ENCODE data around the gene MFSD2A. TPM values are rescaled to one million over a fixed set of nuclear protein-coding genes. Genes with fewer than 3 reads are reported as not detected.
"Not testable (repeated sequence)": the region's sequence is repeated elsewhere in the genome, so short reads cannot be mapped to it uniquely, and the experiment has no call there.

The MFSD2A gene
- total RNA-seq, 1 experiment from 2014 or later, result 1.4 TPM

- H3F3A ChIP-seq (ENCODE audit: insufficient read depth, low read depth), result no peaks in the 10 kb centered on the region; the same call in 1 of the 2 replicates
- H3K9me3 ChIP-seq (ENCODE audit: insufficient read depth, low read depth), result no peaks in the 10 kb centered on the region
- CTCF ChIA-PET, result interaction anchor here (0.6 kb wide), 2 partner anchors 80 to 292 kb away, joined by 3 read pairs; no protein-coding TSS in a partner anchor
- no TSS peak for BruUV-seq (replicated peaks)
- no peak overlapping the region for H3K4me3 ChIP-seq
- H3K27me3 ChIP-seq (ENCODE audit: insufficient read depth, low read depth), result no peaks in the 10 kb centered on the region
- POLR2A ChIA-PET (ENCODE audit: unreplicated experiment), result interaction anchor here (0.6 kb wide), 1 partner anchor 37 kb away, joined by 9 read pairs; no protein-coding TSS in a partner anchor
- no peaks in the 10 kb centered on the region for H3K9me2 ChIP-seq (ENCODE audit: insufficient read depth)
- intact Hi-C loops (cut with micrococcal nuclease; ENCODE audit: unreplicated experiment), result no loop called here
- no peaks in the 10 kb centered on the region for H4K20me1 ChIP-seq (ENCODE audit: insufficient read depth)
- no peak overlapping the region for H3K4me2 ChIP-seq
- no peak for DNase-seq
- H3K36me3 ChIP-seq (ENCODE audit: low read depth), result no peaks in the 10 kb centered on the region
- no peaks in the 10 kb centered on the region for H3K79me2 ChIP-seq (ENCODE audit: low read depth)
- no peak overlapping the region for H2AFZ ChIP-seq
- no peak overlapping the region for H3K27ac ChIP-seq
- no peak for TF ChIP-seq CTCF (conservative IDR thresholded peaks at IDR 0.05)
- no peak for TF ChIP-seq EZH2 (IDR thresholded peaks at IDR 0.05; ENCODE audit: low read depth)
- H3K4me1 ChIP-seq (replicated peaks; ENCODE audit: insufficient read depth), result no peaks in the 10 kb centered on the region
Observed at GRCh38 chr1:39962450-39962825, 7.5 kb downstream of the MFSD2A start.

GRCh38 chr1:39962964-39963363, 8.0 kb downstream of the MFSD2A start:
- H3F3A ChIP-seq (ENCODE audit: insufficient read depth, low read depth); H3K9me2 ChIP-seq (ENCODE audit: insufficient read depth); H3K4me3 ChIP-seq; intact Hi-C loops (cut with micrococcal nuclease; ENCODE audit: unreplicated experiment); H3K27me3 ChIP-seq (ENCODE audit: insufficient read depth, low read depth); DNase-seq; BruUV-seq (replicated peaks); H3K9me3 ChIP-seq (ENCODE audit: insufficient read depth, low read depth); H2AFZ ChIP-seq; H4K20me1 ChIP-seq (ENCODE audit: insufficient read depth); H3K36me3 ChIP-seq (ENCODE audit: low read depth); POLR2A ChIA-PET (ENCODE audit: unreplicated experiment); H3K4me2 ChIP-seq; H3K79me2 ChIP-seq (ENCODE audit: low read depth); H3K27ac ChIP-seq; H3K4me1 ChIP-seq (replicated peaks; ENCODE audit: insufficient read depth): not testable (repeated sequence)
- CTCF ChIA-PET, result interaction anchor here (0.6 kb wide), 2 partner anchors 62 to 292 kb away, joined by 3 read pairs; no protein-coding TSS in a partner anchor

- Histone ChIP-seq H3K4me2 (no peak overlapping the region), H3K27ac (no peak overlapping the region), H3K9me3 (ENCODE audit: insufficient read depth, low read depth) (no peaks in the 10 kb centered on the region), H2AFZ (no peak overlapping the region), H3K27me3 (ENCODE audit: insufficient read depth, low read depth) (no peaks in the 10 kb centered on the region), H3K79me2 (ENCODE audit: low read depth) (no peaks in the 10 kb centered on the region), H3K36me3 (ENCODE audit: low read depth) (no peaks in the 10 kb centered on the region), H3K4me1 (replicated peaks; ENCODE audit: insufficient read depth) (no peaks in the 10 kb centered on the region), H3K9me2 (ENCODE audit: insufficient read depth) (no peaks in the 10 kb centered on the region), H3K4me3 (no peak overlapping the region), H4K20me1 (ENCODE audit: insufficient read depth) (no peaks in the 10 kb centered on the region), H3F3A (ENCODE audit: insufficient read depth, low read depth) (no peaks in the 10 kb centered on the region; the same call in 1 of the 2 replicates)
- no peak for DNase-seq
- TF ChIP-seq EZH2 (IDR thresholded peaks at IDR 0.05; ENCODE audit: low read depth) (no peak), CTCF (conservative IDR thresholded peaks at IDR 0.05) (no peak)
- no TSS peak for BruUV-seq (replicated peaks)
- ChIA-PET POLR2A (ENCODE audit: unreplicated experiment) (no interaction called here), CTCF (no interaction called here)
- intact Hi-C loops (cut with micrococcal nuclease; ENCODE audit: unreplicated experiment), result no loop called here
Observed at GRCh38 chr1:39964552-39964951, 9.6 kb downstream of the MFSD2A start.

GRCh38 chr1:39965044-39965443, 10.1 kb downstream of the MFSD2A start:
- H3K4me3 ChIP-seq, result no peak overlapping the region
- no peaks in the 10 kb centered on the region for H3K36me3 ChIP-seq (ENCODE audit: low read depth)
- H4K20me1 ChIP-seq (ENCODE audit: insufficient read depth), result no peaks in the 10 kb centered on the region
- no peaks in the 10 kb centered on the region for H3K4me1 ChIP-seq (replicated peaks; ENCODE audit: insufficient read depth)
- no peaks in the 10 kb centered on the region for H3F3A ChIP-seq (ENCODE audit: insufficient read depth, low read depth)
- intact Hi-C loops (cut with micrococcal nuclease; ENCODE audit: unreplicated experiment), result no loop called here
- CTCF ChIA-PET, result no interaction called here
- H3K9me2 ChIP-seq (ENCODE audit: insufficient read depth), result no peaks in the 10 kb centered on the region
- no peak overlapping the region for H3K4me2 ChIP-seq
- DNase-seq, result no peak
- no TSS peak for BruUV-seq (replicated peaks)
- no peaks in the 10 kb centered on the region for H3K27me3 ChIP-seq (ENCODE audit: insufficient read depth, low read depth)
- H3K79me2 ChIP-seq (ENCODE audit: low read depth), result no peaks in the 10 kb centered on the region
- no peaks in the 10 kb centered on the region for H3K9me3 ChIP-seq (ENCODE audit: insufficient read depth, low read depth)
- no peak overlapping the region for H2AFZ ChIP-seq
- POLR2A ChIA-PET (ENCODE audit: unreplicated experiment), result no interaction called here
- no peak overlapping the region for H3K27ac ChIP-seq
- TF ChIP-seq CTCF (conservative IDR thresholded peaks at IDR 0.05) (no peak), EZH2 (IDR thresholded peaks at IDR 0.05; ENCODE audit: low read depth) (no peak)
